Activated CD4-positive, alpha-beta T cell treated with anti-CD3 and anti-CD28 coated beads, Interleukin-2, amount 50 U/mL, for 4 hours (primary cell): ENCODE measurements around the gene CYBRD1.
"Not testable (repeated sequence)": the region's sequence is repeated elsewhere in the genome, so short reads cannot be mapped to it uniquely, and the experiment has no call there.

Source experiments
- DNase-seq, 2 experiments: peaks; one replicate each; pipeline ENCODE4 v3.0.0-alpha.2; 2020

The CYBRD1 gene

GRCh38 chr2:171522052-171522787 is at the start of gene CYBRD1:
Gene CYBRD1, plus strand, starts transcription at chr2:171522474. Its CDS starts 72 bp downstream, at chr2:171522546.
- no peak for DNase-seq

- DNase-seq, result no peak
These were observed 46.3 kb upstream of the CYBRD1 start for GRCh38 chr2:171475979-171476378.

GRCh38 chr2:171478345-171478744 is 43.9 kb upstream of the CYBRD1 start:
- no peak for DNase-seq

GRCh38 chr2:171479154-171479814 is 43.0 kb upstream of the CYBRD1 start:
- DNase-seq, result no peak

GRCh38 chr2:171480908-171481307 is 41.4 kb upstream of the CYBRD1 start:
- no peak for DNase-seq

GRCh38 chr2:171482308-171482707 is 40.0 kb upstream of the CYBRD1 start:
- no peak for DNase-seq

- no peak for DNase-seq
These were observed 39.4 kb upstream of the CYBRD1 start for GRCh38 chr2:171482877-171483276.

- no peak for DNase-seq
These were observed 38.5 kb upstream of the CYBRD1 start for GRCh38 chr2:171483793-171484192.

GRCh38 chr2:171485116-171485515 is 37.2 kb upstream of the CYBRD1 start:
- DNase-seq, result no peak

GRCh38 chr2:171487201-171487600 is 35.1 kb upstream of the CYBRD1 start:
- no peak for DNase-seq

- no peak for DNase-seq
These were observed 34.4 kb upstream of the CYBRD1 start for GRCh38 chr2:171487803-171488259.

- DNase-seq, result no peak
These were observed 31.7 kb upstream of the CYBRD1 start for GRCh38 chr2:171490577-171490976.

- DNase-seq, result no peak
These were observed 31.0 kb upstream of the CYBRD1 start for GRCh38 chr2:171491292-171491691.

GRCh38 chr2:171492664-171493063 is 29.6 kb upstream of the CYBRD1 start:
- DNase-seq, result no peak

GRCh38 chr2:171497664-171498063 is 24.6 kb upstream of the CYBRD1 start:
- not testable (repeated sequence) for DNase-seq

GRCh38 chr2:171505374-171505773 is 16.9 kb upstream of the CYBRD1 start:
- no peak for DNase-seq

- no peak for DNase-seq
These were observed 12.1 kb upstream of the CYBRD1 start for GRCh38 chr2:171509945-171510731.

- no peak for DNase-seq
These were observed 10.3 kb upstream of the CYBRD1 start for GRCh38 chr2:171512014-171512413.

- no peak for DNase-seq
These were observed 9.5 kb upstream of the CYBRD1 start for GRCh38 chr2:171512683-171513195.

- no peak for DNase-seq
These were observed 8.5 kb upstream of the CYBRD1 start for GRCh38 chr2:171513719-171514160.

- no peak for DNase-seq
These were observed 7.2 kb upstream of the CYBRD1 start for GRCh38 chr2:171514908-171515582.

GRCh38 chr2:171515672-171516298 is 6.5 kb upstream of the CYBRD1 start:
- DNase-seq, result no peak
